ENCODE measurements around the gene LAX1. TPM values are rescaled to one million over a fixed set of nuclear protein-coding genes. Genes with fewer than 3 reads are reported as not detected.

The LAX1 gene
- total RNA-seq, 4 donors from 2014 or later = 0.13 to 2.3 (median 0.97) TPM

DNA sequence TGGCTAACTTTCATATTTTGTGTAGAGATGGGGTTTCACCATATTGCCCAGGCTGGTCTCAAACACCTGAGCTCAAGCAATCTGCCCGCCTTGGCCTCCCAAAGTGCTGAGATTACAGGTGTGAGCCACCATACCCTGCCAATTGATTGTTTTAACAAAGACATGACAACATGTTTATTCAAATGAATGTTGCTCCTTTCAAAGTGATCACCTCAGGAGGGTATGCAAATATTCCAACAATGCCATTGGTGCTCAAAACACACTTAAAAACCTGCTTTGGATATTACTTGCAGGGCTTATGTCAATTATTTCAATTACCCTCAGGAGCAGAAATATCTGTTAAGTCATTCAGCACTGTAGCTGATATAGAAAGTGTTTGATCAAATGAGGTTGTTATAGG, 7.9 kb downstream of the LAX1 start:
- H3K9me3 ChIP-seq = no peaks in the 10 kb centered on the region
- no peaks in the 10 kb centered on the region for H3K27me3 ChIP-seq
- H3K4me3 ChIP-seq = no peak overlapping the region
- H3K36me3 ChIP-seq = no peaks in the 10 kb centered on the region
- 92% methylated on average over 1 of the region's 1 CpG for WGBS
- intact Hi-C loops (cut with DNase I) = no loop called here
- TF ChIP-seq POLR2AphosphoS5 (IDR thresholded peaks at IDR 0.05) = no peak
- no peak for TF ChIP-seq EP300 (IDR thresholded peaks at IDR 0.05)
- TF ChIP-seq, protein P1, sequence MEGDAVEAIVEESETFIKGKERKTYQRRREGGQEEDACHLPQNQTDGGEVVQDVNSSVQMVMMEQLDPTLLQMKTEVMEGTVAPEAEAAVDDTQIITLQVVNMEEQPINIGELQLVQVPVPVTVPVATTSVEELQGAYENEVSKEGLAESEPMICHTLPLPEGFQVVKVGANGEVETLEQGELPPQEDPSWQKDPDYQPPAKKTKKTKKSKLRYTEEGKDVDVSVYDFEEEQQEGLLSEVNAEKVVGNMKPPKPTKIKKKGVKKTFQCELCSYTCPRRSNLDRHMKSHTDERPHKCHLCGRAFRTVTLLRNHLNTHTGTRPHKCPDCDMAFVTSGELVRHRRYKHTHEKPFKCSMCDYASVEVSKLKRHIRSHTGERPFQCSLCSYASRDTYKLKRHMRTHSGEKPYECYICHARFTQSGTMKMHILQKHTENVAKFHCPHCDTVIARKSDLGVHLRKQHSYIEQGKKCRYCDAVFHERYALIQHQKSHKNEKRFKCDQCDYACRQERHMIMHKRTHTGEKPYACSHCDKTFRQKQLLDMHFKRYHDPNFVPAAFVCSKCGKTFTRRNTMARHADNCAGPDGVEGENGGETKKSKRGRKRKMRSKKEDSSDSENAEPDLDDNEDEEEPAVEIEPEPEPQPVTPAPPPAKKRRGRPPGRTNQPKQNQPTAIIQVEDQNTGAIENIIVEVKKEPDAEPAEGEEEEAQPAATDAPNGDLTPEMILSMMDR (IDR thresholded peaks at IDR 0.05) = no peak
- no peak for TF ChIP-seq POLR2A (IDR thresholded peaks at IDR 0.05; ENCODE audit: low read depth)
- H3K27ac ChIP-seq (replicated peaks in 1 of 4) = no peak overlapping the region
- peaks cover 9 to 25% (median 19%) of the 10 kb centered on the region in 4 donors for H3K4me1 ChIP-seq
- DNase-seq (ENCODE audit: extremely low spot score) = no peak

DNA sequence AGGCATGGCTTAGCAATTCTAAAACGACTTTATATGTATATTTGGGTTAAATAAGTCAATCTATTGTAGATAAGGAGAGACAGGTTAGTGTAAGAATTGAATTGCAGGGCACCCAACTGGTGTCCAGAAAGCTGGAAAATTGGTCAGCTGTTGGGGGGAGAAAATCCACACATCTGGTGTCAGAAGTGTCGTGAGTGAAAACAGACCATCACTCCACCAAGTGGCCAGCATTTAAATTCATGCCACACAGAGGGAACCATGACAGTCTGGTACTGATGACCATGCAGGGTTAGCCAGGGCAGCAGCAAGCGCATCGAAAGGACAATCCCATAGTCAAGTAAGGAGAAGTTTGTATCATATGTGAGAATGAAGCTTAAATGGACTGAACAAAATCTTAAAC, 11.7 kb downstream of the LAX1 start:
- no peaks in the 10 kb centered on the region for H3K9me3 ChIP-seq
- DNase-seq (ENCODE audit: extremely low spot score) = no peak
- WGBS = 68% methylated on average over 4 of the region's 4 CpGs
- H3K27ac ChIP-seq (replicated peaks in 1 of 4) = no peak overlapping the region
- H3K36me3 ChIP-seq = no peaks in the 10 kb centered on the region
- H3K4me1 ChIP-seq = peaks cover 0 to 7% (median 4%) of the 10 kb centered on the region in 4 donors
- intact Hi-C loops (cut with DNase I) = no loop called here
- H3K4me3 ChIP-seq = no peak overlapping the region
- TF ChIP-seq POLR2AphosphoS5 (IDR thresholded peaks at IDR 0.05) = no peak
- TF ChIP-seq, protein P1 (IDR thresholded peaks at IDR 0.05) = peak in 2 of 3 experiments; percentile 11 to 12
- H3K27me3 ChIP-seq = no peaks in the 10 kb centered on the region

DNA sequence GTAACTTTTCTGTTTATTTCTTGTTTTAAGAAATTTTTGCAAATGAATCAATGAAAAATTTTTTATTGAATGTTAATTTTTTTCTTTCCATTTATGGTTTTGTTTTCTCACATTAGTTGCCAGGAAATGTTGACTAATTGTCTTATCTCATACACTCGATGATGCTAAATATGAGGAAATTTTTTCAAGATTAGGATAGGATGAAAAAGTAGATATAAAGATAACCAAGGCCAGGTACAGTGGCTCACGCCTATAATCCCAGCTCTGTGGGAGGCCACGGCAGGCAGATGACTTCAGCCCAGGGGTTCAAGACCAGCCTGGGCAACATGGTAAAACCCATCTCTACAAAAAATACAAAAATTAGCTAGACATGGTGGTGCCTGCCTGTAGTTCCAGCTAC, 12.6 kb downstream of the LAX1 start:
- H3K27ac ChIP-seq (replicated peaks in 1 of 4) = no peak overlapping the region
- TF ChIP-seq POLR2A (IDR thresholded peaks at IDR 0.05; ENCODE audit: low read depth) = no peak
- no peak for TF ChIP-seq EP300 (IDR thresholded peaks at IDR 0.05)
- TF ChIP-seq POLR2AphosphoS5 (IDR thresholded peaks at IDR 0.05) = no peak
- TF ChIP-seq, protein P1 (IDR thresholded peaks at IDR 0.05) = no peak
- no peak for DNase-seq (ENCODE audit: extremely low spot score)
- intact Hi-C loops (cut with DNase I) = no loop called here
- no peak overlapping the region for H3K4me3 ChIP-seq
- no peaks in the 10 kb centered on the region for H3K4me1 ChIP-seq
- no peaks in the 10 kb centered on the region for H3K9me3 ChIP-seq
- H3K36me3 ChIP-seq = no peaks in the 10 kb centered on the region
- 86% methylated on average over 3 of the region's 3 CpGs for WGBS
- H3K27me3 ChIP-seq = no peaks in the 10 kb centered on the region

DNA sequence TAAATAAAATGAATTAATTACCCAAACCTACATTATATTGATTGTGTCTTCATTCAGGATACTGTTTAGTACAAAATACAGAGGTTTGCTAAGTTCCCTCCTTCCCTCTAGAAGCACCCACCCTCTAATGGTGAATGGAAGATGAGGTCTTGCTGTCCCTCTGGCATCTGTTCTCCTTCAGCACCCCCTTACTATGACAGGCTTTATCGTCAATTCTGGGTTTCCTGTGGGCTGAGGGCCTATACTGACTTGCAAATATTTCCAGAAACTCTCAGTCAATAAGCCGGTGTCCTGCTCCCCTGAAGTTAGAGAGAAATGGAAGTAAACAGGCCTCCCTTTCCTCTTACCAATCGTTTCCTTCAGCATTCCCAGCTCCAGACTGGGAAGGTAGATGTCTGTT, 13.2 kb downstream of the LAX1 start:
- Histone ChIP-seq H3K4me3 (no peak overlapping the region), H3K27ac (replicated peaks in 1 of 4) (no peak overlapping the region), H3K9me3 (no peaks in the 10 kb centered on the region), H3K36me3 (no peaks in the 10 kb centered on the region), H3K4me1 (no peaks in the 10 kb centered on the region), H3K27me3 (no peaks in the 10 kb centered on the region)
- no peak for DNase-seq (ENCODE audit: extremely low spot score)
- intact Hi-C loops (cut with DNase I) = no loop called here
- WGBS = 81% methylated on average over 3 of the region's 3 CpGs
- no peak for TF ChIP-seq POLR2AphosphoS5 (IDR thresholded peaks at IDR 0.05)
- TF ChIP-seq, protein P1 (IDR thresholded peaks at IDR 0.05) = no peak
- TF ChIP-seq POLR2A (IDR thresholded peaks at IDR 0.05; ENCODE audit: low read depth) = no peak
- no peak for TF ChIP-seq EP300 (IDR thresholded peaks at IDR 0.05)

DNA sequence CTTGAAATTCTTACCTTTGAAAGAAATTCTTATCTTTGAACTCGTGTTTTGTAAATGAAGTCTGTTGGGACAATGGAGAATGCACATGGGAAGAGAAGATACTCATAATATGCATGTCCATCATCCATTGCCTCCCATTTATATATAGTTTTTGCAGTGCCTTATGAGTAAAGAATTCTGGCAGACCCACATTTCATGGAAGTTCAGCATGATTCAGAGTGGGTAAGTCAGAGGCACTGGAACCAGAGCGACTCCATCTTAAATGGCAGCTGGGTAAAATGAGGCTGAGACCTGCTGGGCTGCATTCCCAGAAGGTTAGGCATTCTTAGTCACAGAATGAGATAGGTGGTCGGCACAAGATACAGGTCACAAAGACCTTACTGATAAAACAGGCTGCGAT, 13.8 kb downstream of the LAX1 start:
- DNase-seq (ENCODE audit: extremely low spot score) = no peak
- Histone ChIP-seq H3K4me1 (no peaks in the 10 kb centered on the region), H3K4me3 (no peak overlapping the region), H3K27ac (replicated peaks in 1 of 4) (no peak overlapping the region), H3K27me3 (no peaks in the 10 kb centered on the region), H3K9me3 (no peaks in the 10 kb centered on the region), H3K36me3 (no peaks in the 10 kb centered on the region)
- TF ChIP-seq POLR2AphosphoS5 (IDR thresholded peaks at IDR 0.05) (no peak), POLR2A (IDR thresholded peaks at IDR 0.05; ENCODE audit: low read depth) (no peak), EP300 (IDR thresholded peaks at IDR 0.05) (no peak)
- TF ChIP-seq, protein P1 (IDR thresholded peaks at IDR 0.05) = no peak
- intact Hi-C loops (cut with DNase I) = no loop called here
- WGBS = 93% methylated on average over 4 of the region's 4 CpGs

Measured in esophagus muscularis mucosa (tissue), 4 donors.